Heart left ventricle (tissue), 13 donors: ENCODE results near the gene PAMR1.

Experiments
- CTCF ChIP-seq, 12 donors: fragments of 200-600 bp; sonication (generic) in 4 of 12; IDR thresholded peaks; one replicate each; pipeline versions ENCODE4 v1.5.0 to v1.8.0; 2018 to 2022; ENCODE audit warnings: antibody characterized with exemption in 12 of 12, mild to moderate bottlenecking in 5 of 12
- POLR2A ChIP-seq, 2 donors: fragments of 450-650 bp; IDR thresholded peaks; one replicate each; pipeline ENCODE4 v1.6.1; 2017; ENCODE audit warnings: antibody characterized with exemption in 2 of 2, mild to moderate bottlenecking in 2 of 2, moderate library complexity in 2 of 2
- donor health status: ischemic (EF 13 %, LVEDD 7.1; RV severe dilation, severe dysfunction).
- donor health status: DM: no; HTN: yes; CAD: no.
- donor health status: DM: no; HTN: no; CAD: no.
- donor health status: ischemic (EF 25% LVEDD 6.9; RV normal size, moderate dysfunction).
- donor health status: ischemic (EF 25% LVEDD 5.7; RV mildly dilated, moderate dysfunction).
- donor health status: ischemic (EF 35%, LVEDD 5.7; RV mildly dilated, moderate dysfunction).
- donor health status: nonischemic (EF 11% LVEDD 7.7; RV severe dilation, severe dysfunction).
- donor health status: DM: yes; HTN: yes; CAD: no.
- donor health status: PGD.
- donor health status: ischemic (EF 29% LVEDD 5.4; RV normal size, mild dysfunction).
- donor health status: nonischemic (EF 23%, LVEDD 6.1; RV moderate dilation, normal function).

GRCh38 chr11:35432464-35432863 lies 93.0 kb downstream of the PAMR1 start:
- TF ChIP-seq POLR2A (IDR thresholded peaks at IDR 0.05): no peak
- no peak for TF ChIP-seq CTCF (IDR thresholded peaks at IDR 0.05)
